Left lung (tissue), 10 donors: ENCODE results near the gene ST8SIA2. TPM values are rescaled to one million over a fixed set of nuclear protein-coding genes. Genes with fewer than 3 reads are reported as not detected.

Experiments
- ATAC-seq: fragments of 200-7000 bp; cut with Tn5 transposase; one replicate; pipeline ENCODE4 v1.9.1; 2020; ENCODE audit warnings: moderate library complexity
- DNase-seq, 4 donors: peaks; one replicate each; pipeline ENCODE4 v3.0.0-alpha.2; 2013 to 2020
- H3K27ac ChIP-seq, 2 donors: fragments of 200-600 bp; sonication (generic) in 1 of 2; one replicate each; pipeline versions ENCODE4 v1.5.0 to v1.8.0; 2020 to 2021
- H3K27me3 ChIP-seq, 2 donors: fragments of 200-600 bp; sonication (generic) in 1 of 2; one replicate each; pipeline versions ENCODE4 v1.5.0 to v1.8.0; 2020 to 2021
- H3K36me3 ChIP-seq, 2 donors: fragments of 200-600 bp; sonication (generic) in 1 of 2; one replicate each; pipeline versions ENCODE4 v1.5.0 to v1.8.0; 2020 to 2021
- H3K4me1 ChIP-seq, 2 donors: fragments of 200-600 bp; one replicate each; pipeline ENCODE4 v1.8.0; 2021
- H3K4me3 ChIP-seq, 2 donors: fragments of 200-600 bp; sonication (generic) in 1 of 2; one replicate each; pipeline versions ENCODE4 v1.5.0 to v1.8.0; 2020 to 2021; ENCODE audit warnings: mild to moderate bottlenecking in 1 of 2
- H3K9me3 ChIP-seq, 2 donors: fragments of 200-600 bp; sonication (generic) in 1 of 2; one replicate each; pipeline versions ENCODE4 v1.5.0 to v1.8.0; 2020 to 2021
- CTCF ChIP-seq, 2 donors: fragments of 200-600 bp; sonication (generic) in 1 of 2; IDR thresholded peaks; one replicate each; pipeline versions ENCODE4 v1.5.0 to v1.8.0; 2021; ENCODE audit warnings: antibody characterized with exemption in 2 of 2
- intact Hi-C, 2 donors: fragments of 100-400 bp; cut with DNase I; formaldehyde crosslinking; loops; one replicate each; pipeline versions ENCODE4 v1.11.2 to v1.14.2; 2022
- polyA plus RNA-seq, 6 donors: library from polyadenylated mRNA; unstranded; fragments of 120-200 nt; gene quantifications; one replicate each; pipeline ENCODE4 v1.2.1, GENCODE V29; 2013; ENCODE audit not compliant: insufficient read length in 6 of 6
- total RNA-seq, 2 donors: library from RNA; stranded (reverse); fragmentation: NEBNext Ultra II Directional; extraction: Animal tissue kit (Norgen Biotek cat#: 25700); gene quantifications; one replicate each; pipeline ENCODE4 v1.2.1, GENCODE V29; 2021
- donor health status: DM: no; HTN: yes; CAD: no.
- donor health status: DM: no; HTN: no; CAD: no.

The ST8SIA2 gene
- total and polyA plus RNA-seq, 8 donors, result 0.50 to 6.1 (median 4.7) TPM; not detected in 1

GRCh38 chr15:92409521-92409920, 15.8 kb downstream of the ST8SIA2 start:
- TF ChIP-seq CTCF (IDR thresholded peaks at IDR 0.05), result no peak
- Histone ChIP-seq H3K27ac (no peak overlapping the region), H3K27me3 (peaks cover 0 to 2% of the 10 kb centered on the region in 2 donors), H3K9me3 (no peaks in the 10 kb centered on the region), H3K4me3 (no peak overlapping the region), H3K4me1 (no peaks in the 10 kb centered on the region), H3K36me3 (no peaks in the 10 kb centered on the region)
- intact Hi-C loops, result no loop called here
- no peak for ATAC-seq
- no peak for DNase-seq

GRCh38 chr15:92410537-92410936, 16.9 kb downstream of the ST8SIA2 start:
- no peaks in the 10 kb centered on the region for H3K9me3 ChIP-seq
- ATAC-seq (no peak), DNase-seq (no peak)
- no peaks in the 10 kb centered on the region for H3K36me3 ChIP-seq
- no peaks in the 10 kb centered on the region for H3K4me1 ChIP-seq
- H3K27ac ChIP-seq, result no peak overlapping the region
- peaks cover 0 to 11% of the 10 kb centered on the region in 2 donors for H3K27me3 ChIP-seq
- no peak overlapping the region for H3K4me3 ChIP-seq
- intact Hi-C loops, result no loop called here
- no peak for TF ChIP-seq CTCF (IDR thresholded peaks at IDR 0.05)

GRCh38 chr15:92411256-92411655, 17.6 kb downstream of the ST8SIA2 start:
- ATAC-seq (no peak), DNase-seq (no peak)
- no peaks in the 10 kb centered on the region for H3K9me3 ChIP-seq
- no peak overlapping the region for H3K4me3 ChIP-seq
- H3K4me1 ChIP-seq, result no peaks in the 10 kb centered on the region
- no peak overlapping the region for H3K27ac ChIP-seq
- H3K27me3 ChIP-seq, result peaks cover 0 to 11% of the 10 kb centered on the region in 2 donors
- H3K36me3 ChIP-seq, result no peaks in the 10 kb centered on the region
- intact Hi-C loops, result no loop called here
- no peak for TF ChIP-seq CTCF (IDR thresholded peaks at IDR 0.05)

GRCh38 chr15:92413510-92413909, 19.8 kb downstream of the ST8SIA2 start:
- H3K27me3 ChIP-seq, result peaks cover 0 to 11% of the 10 kb centered on the region in 2 donors
- no peak overlapping the region for H3K4me3 ChIP-seq
- no peaks in the 10 kb centered on the region for H3K36me3 ChIP-seq
- intact Hi-C loops, result no loop called here
- no peak overlapping the region for H3K27ac ChIP-seq
- DNase-seq (no peak), ATAC-seq (no peak)
- no peaks in the 10 kb centered on the region for H3K4me1 ChIP-seq
- TF ChIP-seq CTCF (IDR thresholded peaks at IDR 0.05), result no peak
- H3K9me3 ChIP-seq, result no peaks in the 10 kb centered on the region

- Histone ChIP-seq H3K9me3 (no peaks in the 10 kb centered on the region), H3K36me3 (no peaks in the 10 kb centered on the region), H3K4me3 (no peak overlapping the region), H3K27ac (no peak overlapping the region), H3K27me3 (peaks cover 0 to 11% of the 10 kb centered on the region in 2 donors), H3K4me1 (no peaks in the 10 kb centered on the region)
- DNase-seq, result no peak
- no peak for TF ChIP-seq CTCF (IDR thresholded peaks at IDR 0.05)
- intact Hi-C loops, result no loop called here
- no peak for ATAC-seq
These were observed 22.1 kb downstream of the ST8SIA2 start for GRCh38 chr15:92415639-92416297.
